HEK293T (cell line): ENCODE results near the gene ZNRF1.

ENCODE experiments used
- FOXM1 ChIP-seq: fragments of 450-650 bp; IDR thresholded peaks from 2 replicates; pipeline ENCODE4 v1.6.1; 2017; ENCODE audit warnings: mild to moderate bottlenecking, borderline replicate concordance
- NFRKB ChIP-seq: fragments of 450-650 bp; IDR thresholded peaks from 2 replicates; pipeline ENCODE4 v1.6.1; 2016; ENCODE audit warnings: mild to moderate bottlenecking, moderate library complexity

DNA sequence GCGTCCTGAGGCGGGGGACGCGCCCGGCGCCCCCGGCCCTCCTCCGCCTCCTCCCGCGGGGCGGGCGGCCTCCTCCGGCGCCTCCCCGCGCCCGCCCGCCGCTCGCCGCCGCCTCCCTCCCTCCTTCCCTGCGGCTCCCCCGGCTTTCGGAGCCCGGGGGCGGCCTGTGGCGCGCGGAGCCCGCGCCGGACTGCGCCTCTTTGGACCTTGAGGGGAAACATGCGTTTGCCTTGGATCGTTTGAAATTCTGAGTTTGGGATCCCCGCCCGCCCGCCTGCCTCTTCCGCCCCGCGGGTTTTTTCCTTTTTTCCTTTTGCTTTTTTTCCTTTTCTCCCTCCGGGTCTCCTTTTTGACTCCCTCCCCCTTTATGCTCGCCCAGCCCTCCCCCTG is 390 bp downstream of the ZNRF1 start:
- no peak for TF ChIP-seq FOXM1
- TF ChIP-seq NFRKB = no peak
